ENCODE data around the gene ADAMTS15. TPM values are rescaled to one million over a fixed set of nuclear protein-coding genes. Genes with fewer than 3 reads are reported as not detected.
A peak's percentile ranks its signal among the peaks of the same experiment; 100 is the strongest.

Gene ADAMTS15
- total RNA-seq, 1 donor from 2014 or later = 8.4 TPM

DNA sequence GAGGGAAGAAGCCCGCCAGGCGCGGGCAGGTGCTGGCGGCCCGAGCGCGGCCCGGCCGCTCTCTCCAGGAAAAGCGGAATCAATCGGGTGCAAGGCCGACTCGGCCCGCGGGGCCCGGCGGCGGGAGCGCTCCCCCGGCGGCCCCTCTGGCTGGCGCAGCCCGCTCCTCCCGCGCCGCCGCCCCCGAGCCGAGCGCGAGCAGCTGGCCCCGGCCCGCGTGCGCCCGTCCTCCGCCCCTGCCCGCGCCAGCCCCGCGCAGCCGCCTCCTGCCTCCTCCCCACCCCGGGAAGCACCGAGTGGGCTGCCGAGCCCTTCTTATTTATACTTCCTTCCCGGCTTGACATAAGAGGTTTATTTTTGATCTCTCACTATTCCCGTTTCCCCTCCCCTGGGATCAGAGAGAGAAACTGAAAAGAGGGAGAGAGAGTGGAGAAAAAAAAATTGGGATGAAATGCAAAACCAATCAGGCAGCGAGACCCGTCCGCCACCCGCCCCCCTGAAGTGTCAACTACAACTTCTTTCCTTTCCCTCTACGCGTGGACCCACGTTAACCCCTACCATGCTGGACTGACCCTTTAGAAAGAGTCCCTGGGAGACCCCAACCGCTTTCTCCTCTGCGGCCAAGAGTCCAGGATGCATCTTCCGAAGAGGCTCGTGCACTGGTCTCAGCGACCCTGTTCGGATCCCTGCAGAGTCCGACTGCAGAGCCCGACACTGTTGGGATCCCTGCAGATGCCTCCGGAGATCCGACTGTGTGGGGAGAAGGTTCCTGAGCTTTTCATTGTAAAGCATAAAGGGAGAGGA lies 19.9 kb upstream of the ADAMTS15 start, which contains the start of gene ADAMTS8:
Gene ADAMTS8, minus strand, starts transcription at position 294 of the 804 bp plus-strand sequence. CDS start 323 bp downstream, outside the sequence.
- intact Hi-C loops (cut with DNase I) = no loop called here
- H3K9me3 ChIP-seq = no peaks in the 10 kb centered on the region
- ATAC-seq (peak; percentile 36 to 43), DNase-seq (no peak)
- peaks cover 65% of the 10 kb centered on the region for H3K27me3 ChIP-seq (ENCODE audit: low read depth)
- H3K27ac ChIP-seq = peak within 1 kb of the TSS; percentile 75
- H3K4me3 ChIP-seq = peak within 1 kb of the TSS; percentile 54
- no peaks in the 10 kb centered on the region for H3K36me3 ChIP-seq
- TF ChIP-seq, protein P1, sequence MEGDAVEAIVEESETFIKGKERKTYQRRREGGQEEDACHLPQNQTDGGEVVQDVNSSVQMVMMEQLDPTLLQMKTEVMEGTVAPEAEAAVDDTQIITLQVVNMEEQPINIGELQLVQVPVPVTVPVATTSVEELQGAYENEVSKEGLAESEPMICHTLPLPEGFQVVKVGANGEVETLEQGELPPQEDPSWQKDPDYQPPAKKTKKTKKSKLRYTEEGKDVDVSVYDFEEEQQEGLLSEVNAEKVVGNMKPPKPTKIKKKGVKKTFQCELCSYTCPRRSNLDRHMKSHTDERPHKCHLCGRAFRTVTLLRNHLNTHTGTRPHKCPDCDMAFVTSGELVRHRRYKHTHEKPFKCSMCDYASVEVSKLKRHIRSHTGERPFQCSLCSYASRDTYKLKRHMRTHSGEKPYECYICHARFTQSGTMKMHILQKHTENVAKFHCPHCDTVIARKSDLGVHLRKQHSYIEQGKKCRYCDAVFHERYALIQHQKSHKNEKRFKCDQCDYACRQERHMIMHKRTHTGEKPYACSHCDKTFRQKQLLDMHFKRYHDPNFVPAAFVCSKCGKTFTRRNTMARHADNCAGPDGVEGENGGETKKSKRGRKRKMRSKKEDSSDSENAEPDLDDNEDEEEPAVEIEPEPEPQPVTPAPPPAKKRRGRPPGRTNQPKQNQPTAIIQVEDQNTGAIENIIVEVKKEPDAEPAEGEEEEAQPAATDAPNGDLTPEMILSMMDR (IDR thresholded peaks at IDR 0.05) = no peak
- H3K4me1 ChIP-seq = peaks cover 8% of the 10 kb centered on the region

DNA sequence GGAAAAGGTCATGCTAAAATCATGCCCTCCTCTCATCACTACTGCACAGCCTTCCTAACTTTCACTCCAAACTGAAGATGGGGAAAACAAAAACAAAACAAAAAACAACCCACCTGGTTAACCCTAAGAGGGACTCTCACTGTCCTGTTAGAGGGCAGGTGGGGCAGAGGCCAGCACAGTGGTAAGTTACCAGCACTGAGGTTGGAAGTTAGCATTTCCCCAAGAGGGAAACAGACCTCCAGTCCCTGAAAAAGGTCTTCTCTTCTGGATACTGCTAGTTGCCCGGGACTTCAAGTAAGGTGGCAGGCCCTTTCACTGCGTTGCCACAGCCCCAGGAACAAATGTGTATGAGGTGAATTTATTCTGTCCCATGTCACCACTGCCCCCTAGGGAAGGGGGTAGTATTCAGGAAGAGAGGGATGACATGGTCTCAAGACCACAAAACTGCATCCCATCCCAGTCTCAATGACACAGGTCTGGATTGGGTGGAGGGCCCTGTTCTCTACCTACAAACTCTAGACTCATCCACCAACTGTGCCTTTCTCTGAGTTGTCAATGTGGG lies 19.2 kb upstream of the ADAMTS15 start:
- H3K4me3 ChIP-seq = peak overlapping the region; percentile 54
- intact Hi-C loops (cut with DNase I) = no loop called here
- H3K27me3 ChIP-seq (ENCODE audit: low read depth) = peaks cover 60% of the 10 kb centered on the region
- TF ChIP-seq, protein P1 (IDR thresholded peaks at IDR 0.05) = no peak
- no peak for ATAC-seq
- H3K27ac ChIP-seq = no peak overlapping the region
- H3K4me1 ChIP-seq = peaks cover 8% of the 10 kb centered on the region
- no peak for DNase-seq
- H3K36me3 ChIP-seq = no peaks in the 10 kb centered on the region
- no peaks in the 10 kb centered on the region for H3K9me3 ChIP-seq

DNA sequence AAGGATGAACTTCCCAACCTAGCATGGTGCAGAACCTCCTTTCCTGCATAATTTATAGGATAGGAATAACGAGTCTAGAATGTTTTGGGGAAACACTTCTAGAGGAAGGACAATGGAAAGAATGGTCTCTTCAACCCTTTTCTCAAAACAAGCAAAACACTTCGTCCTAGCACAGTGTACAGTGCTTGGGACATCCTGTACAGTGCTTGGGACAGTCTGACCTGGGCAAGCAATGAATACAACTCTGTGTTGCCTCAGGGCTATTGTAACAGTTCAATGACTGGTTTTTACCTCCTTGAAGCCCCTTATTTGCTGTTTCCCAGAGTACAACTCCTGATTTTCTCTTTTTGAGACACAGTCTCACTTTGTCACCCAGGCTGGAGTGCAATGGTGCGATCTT lies 18.5 kb upstream of the ADAMTS15 start:
- no peak for ATAC-seq

DNA sequence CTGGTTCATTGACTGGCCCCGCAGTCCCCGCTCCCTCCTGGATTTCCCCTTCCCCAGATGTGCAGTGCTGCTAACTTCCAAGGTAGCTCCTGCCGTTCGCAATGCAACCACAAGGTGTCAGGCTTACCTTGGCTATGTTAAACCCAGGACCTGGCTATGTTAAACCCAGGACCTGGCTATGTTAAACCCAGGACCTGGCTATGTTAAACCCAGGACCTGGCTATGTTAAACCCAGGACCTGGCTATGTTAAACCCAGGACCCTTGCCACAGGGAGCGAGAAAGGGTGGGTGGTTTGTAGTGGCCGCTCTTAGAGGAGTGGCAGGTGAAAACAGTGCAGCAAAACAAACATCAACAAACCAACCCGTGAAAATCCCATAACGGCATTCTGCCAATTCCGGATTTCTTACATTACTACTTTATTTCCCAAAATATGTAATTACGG lies 17.1 kb upstream of the ADAMTS15 start:
- Histone ChIP-seq H3K4me1 (peaks cover 12% of the 10 kb centered on the region), H3K9me3 (no peaks in the 10 kb centered on the region), H3K4me3 (no peak overlapping the region), H3K36me3 (no peaks in the 10 kb centered on the region), H3K27ac (no peak overlapping the region), H3K27me3 (ENCODE audit: low read depth) (peaks cover 41% of the 10 kb centered on the region)
- ATAC-seq = peak; percentile 62 to 63
- intact Hi-C loops (cut with DNase I) = loop anchor here (5.0 kb wide), 1 partner anchor 431 kb away; no protein-coding TSS in a partner anchor
- DNase-seq = peak; percentile 74
- TF ChIP-seq, protein P1 (IDR thresholded peaks at IDR 0.05) = peak; percentile 65

More for the DNA sequence above, 18.5 kb upstream of the ADAMTS15 start:
- no peak for DNase-seq
- H3K4me1 ChIP-seq = peaks cover 9% of the 10 kb centered on the region
- H3K4me3 ChIP-seq = no peak overlapping the region
- no peaks in the 10 kb centered on the region for H3K36me3 ChIP-seq
- H3K27ac ChIP-seq = no peak overlapping the region
- intact Hi-C loops (cut with DNase I) = loop anchor here (5.0 kb wide), 1 partner anchor 432 kb away; no protein-coding TSS in a partner anchor
- no peaks in the 10 kb centered on the region for H3K9me3 ChIP-seq
- TF ChIP-seq, protein P1 (IDR thresholded peaks at IDR 0.05) = no peak
- H3K27me3 ChIP-seq (ENCODE audit: low read depth) = peaks cover 55% of the 10 kb centered on the region

DNA sequence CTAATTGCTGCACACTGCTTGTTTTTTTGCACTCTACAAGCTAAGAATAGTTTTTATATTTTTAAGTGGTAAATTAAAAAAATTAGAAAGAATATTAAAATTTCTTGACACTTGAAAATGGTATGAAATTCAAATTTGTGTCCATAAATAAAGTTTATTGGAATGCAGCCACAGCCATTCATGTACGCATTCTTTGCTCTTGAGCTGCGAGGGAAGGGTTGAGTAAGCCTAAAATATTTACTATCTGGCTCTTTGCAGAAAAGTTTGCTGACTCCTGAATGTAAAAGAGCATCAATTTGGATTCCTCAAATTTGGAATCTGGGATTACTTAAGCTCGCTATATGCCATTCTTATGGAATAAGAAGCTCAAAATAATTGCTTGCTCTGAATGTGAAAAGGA lies 16.6 kb upstream of the ADAMTS15 start:
- intact Hi-C loops (cut with DNase I) = loop anchor here (5.0 kb wide), 1 partner anchor 430 kb away; no protein-coding TSS in a partner anchor
- H3K4me1 ChIP-seq = peaks cover 12% of the 10 kb centered on the region
- no peak overlapping the region for H3K27ac ChIP-seq
- no peak overlapping the region for H3K4me3 ChIP-seq
- ATAC-seq = no peak
- TF ChIP-seq, protein P1 (IDR thresholded peaks at IDR 0.05) = no peak
- no peaks in the 10 kb centered on the region for H3K9me3 ChIP-seq
- DNase-seq = no peak
- H3K27me3 ChIP-seq (ENCODE audit: low read depth) = peaks cover 36% of the 10 kb centered on the region
- H3K36me3 ChIP-seq = no peaks in the 10 kb centered on the region
